Ecto neural progenitor cell (in vitro differentiated cells): Measurements from ENCODE around the gene TBATA.

Experiments used
- DNase-seq: peaks from one replicate; pipeline ENCODE4 v3.0.0-alpha.2; 2018; ENCODE audit warnings: low spot score

TBATA gene

GRCh38 chr10:70807556-70807955, 22.4 kb upstream of the TBATA start:
- DNase-seq: no peak

DNA sequence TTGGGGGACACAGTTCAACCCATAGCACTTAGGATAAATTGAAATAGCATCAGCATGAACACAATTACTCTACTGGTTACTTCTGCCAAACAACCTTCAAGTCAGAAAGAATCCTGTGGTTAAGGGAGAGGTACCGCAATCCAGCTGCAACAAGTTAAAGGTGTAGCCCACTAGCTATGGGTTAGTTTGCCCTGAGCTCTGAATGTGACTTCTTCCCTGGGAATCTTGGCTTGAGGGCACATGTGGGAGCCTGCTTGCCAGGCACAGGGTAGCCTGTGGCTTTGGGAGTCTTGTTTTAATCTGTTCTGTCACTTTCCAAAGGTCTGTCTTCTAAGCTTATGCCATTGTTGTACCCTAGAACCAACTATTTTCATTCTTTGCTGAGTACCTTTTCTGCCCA, 21.7 kb upstream of the TBATA start:
- DNase-seq: no peak

- DNase-seq: no peak
Observed at GRCh38 chr10:70805619-70806215, 20.5 kb upstream of the TBATA start.

GRCh38 chr10:70804421-70804808, 19.2 kb upstream of the TBATA start:
- no peak for DNase-seq

- peak; percentile 12 for DNase-seq
Observed at GRCh38 chr10:70803775-70804420, 18.7 kb upstream of the TBATA start.

DNA sequence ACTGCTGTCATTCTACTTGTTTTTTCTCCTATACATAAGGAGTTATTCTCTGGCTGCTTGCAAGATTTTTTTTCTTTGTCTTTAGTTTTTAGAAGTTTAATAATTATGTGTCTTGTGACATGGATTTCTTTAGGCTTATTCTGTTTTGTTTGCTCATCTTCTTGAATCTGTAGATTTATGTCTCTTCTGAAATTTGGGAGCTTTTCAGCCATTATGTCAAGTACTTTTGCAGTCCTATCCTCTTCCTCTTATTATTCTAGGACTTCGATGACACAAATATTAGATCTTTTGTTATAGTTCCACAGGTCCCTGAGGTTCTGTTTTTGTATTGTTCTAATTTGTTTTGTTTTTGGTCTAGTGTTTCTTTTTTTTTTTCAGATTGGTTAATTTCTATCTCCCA, 16.7 kb upstream of the TBATA start:
- no peak for DNase-seq

DNA sequence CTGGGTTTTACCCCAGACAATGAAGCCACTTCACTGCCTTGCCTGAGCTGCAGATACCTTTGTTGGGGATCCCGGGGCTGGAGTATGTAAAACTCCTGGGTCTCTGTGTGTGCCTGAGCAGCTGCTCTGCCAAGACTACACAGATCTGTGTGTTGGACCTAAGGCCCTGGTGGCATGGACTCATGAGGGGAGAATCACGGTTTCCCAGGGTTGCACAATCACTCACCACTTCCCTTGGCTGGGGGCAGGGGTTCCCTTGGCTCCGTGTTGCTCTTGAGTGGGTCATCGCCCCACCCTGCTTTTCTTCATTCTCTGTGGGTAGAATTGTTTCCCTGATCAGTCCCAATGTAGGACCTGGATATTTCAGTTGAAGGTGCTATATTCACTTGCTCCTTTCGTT, 13.9 kb upstream of the TBATA start:
- DNase-seq: peak; percentile 18

DNA sequence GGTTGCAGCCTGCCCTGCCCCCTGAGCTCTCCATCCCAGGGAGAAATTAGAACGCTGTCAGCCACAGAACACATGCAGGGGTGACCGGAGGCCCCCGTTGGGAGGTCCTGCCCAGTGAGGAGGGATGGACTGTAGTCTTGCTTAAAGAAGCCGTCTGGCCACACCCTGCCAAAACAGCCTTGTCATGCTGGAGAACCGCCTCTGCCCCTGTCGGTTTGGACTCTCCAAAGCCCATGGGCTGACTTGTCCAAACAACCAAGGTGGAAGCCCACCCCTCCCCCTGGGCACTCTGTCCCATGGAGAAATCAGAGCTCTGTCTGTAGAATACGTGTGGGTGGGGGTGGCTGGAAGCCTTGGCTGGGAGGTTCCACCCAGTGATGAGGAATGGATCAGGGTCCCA, 12.7 kb upstream of the TBATA start:
- DNase-seq: peak; percentile 43

DNA sequence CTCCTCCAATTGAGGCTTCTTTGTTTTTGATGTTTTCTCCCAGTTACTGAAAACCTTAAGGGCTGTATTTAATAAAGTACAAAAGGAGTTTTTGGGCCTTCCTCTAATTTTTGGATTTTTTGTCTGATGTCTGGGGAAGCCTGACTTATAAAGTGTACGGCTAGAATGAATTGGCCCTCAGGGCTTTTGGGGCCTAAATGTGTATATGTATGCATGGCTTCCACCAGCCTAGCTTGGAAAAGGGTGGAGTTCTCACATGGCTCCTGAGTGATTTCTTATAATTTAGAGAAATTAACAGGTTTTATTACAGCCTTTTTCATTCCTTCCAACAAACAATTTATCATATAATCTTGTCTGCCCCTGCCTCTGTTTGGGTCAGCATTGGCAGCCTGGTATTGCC, 10.4 kb upstream of the TBATA start:
- no peak for DNase-seq

DNA sequence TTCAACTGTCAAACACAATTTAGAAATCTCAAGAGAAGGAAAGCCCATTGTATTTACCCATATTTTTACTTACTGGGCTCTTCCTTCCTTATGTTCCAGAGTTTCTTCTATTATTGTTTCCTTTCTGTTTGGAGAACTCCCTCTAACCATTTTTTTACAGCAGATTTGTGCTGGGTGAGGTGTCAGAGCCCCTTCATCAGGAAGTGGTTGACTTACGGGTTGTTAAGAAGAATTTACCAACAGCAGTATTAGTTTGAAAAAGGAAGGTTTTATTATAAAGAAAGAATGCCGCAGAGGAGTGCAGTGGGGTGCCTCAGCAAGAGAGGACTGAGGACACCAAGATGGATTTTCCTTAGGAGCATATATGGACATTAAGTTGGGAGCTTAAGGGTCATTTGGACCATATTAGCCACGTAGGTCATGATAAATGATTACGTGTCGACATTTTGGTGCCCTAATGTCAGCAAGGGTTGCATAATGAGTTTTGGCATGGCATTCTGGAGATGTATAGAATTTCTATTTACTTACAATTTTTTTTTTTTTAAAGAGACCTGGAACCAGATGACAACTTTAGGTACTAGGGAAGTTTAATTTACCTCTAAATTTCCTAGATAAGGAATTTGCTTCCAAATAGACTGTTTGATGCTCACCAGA, 6.3 kb upstream of the TBATA start:
- peak; percentile 4 for DNase-seq

GRCh38 chr10:70786799-70787415, 1.7 kb upstream of the TBATA start:
- peak; percentile 21 for DNase-seq

GRCh38 chr10:70784471-70784870, 706 bp downstream of the TBATA start:
- no peak for DNase-seq

DNA sequence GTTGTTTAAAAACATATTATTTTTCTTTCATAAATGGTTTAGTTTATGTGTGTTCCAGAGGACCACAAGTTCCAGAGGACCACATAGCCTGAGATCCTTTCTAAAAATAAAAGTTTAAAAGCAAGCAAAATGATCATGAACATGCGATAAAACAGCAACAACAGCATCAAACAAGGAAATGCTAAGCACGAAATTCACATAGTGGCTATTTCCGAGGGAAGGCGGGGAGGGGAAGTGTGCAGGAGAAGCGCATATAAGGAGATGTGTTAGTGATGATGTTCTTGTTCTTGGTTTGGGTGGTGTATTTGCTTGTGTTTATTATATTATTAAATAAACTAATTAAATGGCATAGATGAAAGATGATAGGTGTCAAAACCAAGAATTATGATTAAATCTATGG, 1.2 kb downstream of the TBATA start:
- no peak for DNase-seq

GRCh38 chr10:70782746-70783680, 2.2 kb downstream of the TBATA start:
- DNase-seq: no peak

- DNase-seq: peak; percentile 38
Observed at GRCh38 chr10:70782086-70782745, 3.0 kb downstream of the TBATA start.

- no peak for DNase-seq
Observed at GRCh38 chr10:70781461-70782051, 3.6 kb downstream of the TBATA start.

- DNase-seq: no peak
Observed at GRCh38 chr10:70780772-70781171, 4.4 kb downstream of the TBATA start.

- no peak for DNase-seq
Observed at GRCh38 chr10:70780370-70780760, 4.8 kb downstream of the TBATA start.

GRCh38 chr10:70779511-70780369, 5.4 kb downstream of the TBATA start:
- no peak for DNase-seq

DNA sequence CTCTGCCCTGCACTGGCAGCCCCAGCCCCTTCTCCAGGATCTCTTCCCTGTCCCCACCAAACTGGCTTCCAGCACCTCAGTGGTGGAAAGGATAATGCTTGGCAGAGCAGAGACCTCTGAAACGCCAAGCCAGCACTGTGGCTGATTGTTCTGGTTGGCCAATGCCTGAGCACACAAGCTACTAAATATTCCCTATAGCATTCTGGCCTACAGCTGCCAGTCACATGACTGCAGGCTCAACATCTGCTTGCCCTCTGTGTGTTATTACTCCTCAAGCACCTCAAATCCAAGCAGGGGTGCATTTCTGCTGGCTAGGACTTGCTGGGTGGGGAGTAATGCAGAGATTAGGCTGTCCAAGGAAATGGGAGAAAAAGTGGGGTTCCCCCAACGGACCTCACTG, 6.1 kb downstream of the TBATA start:
- no peak for DNase-seq
